ENCODE data around the gene TMEM175.

Gene TMEM175

GRCh38 chr4:931960-932712 lies at the start of gene TMEM175, which contains the start of gene GAK:
TMEM175 (plus strand) TSS chr4:932460; CDS start chr4:947740, 15,280 bp downstream.
GAK (minus strand) TSS chr4:932316; CDS start chr4:932187, 129 bp downstream.
- peak; percentile 55 for DNase-seq

DNA sequence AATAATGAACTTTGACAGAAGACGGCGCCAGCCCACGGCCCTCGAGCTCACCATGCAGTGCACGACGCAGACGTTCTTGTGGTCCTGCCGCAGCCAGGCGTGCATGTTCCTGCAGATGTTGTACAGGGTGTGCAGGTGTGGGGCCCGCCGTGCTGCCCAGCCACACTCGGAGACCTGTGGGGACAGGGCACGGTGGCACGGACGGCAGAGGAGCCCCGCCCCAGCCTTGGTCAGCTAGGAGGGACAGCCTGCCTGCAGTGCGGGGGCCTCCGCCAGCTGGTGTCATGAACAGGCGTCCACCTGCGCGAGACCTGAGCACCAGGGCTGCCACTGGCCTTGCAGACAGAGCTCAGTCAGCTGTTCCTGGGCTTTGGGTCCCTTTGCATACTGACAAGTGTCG lies 49.6 kb upstream of the TMEM175 start:
- no peak for DNase-seq

DNA sequence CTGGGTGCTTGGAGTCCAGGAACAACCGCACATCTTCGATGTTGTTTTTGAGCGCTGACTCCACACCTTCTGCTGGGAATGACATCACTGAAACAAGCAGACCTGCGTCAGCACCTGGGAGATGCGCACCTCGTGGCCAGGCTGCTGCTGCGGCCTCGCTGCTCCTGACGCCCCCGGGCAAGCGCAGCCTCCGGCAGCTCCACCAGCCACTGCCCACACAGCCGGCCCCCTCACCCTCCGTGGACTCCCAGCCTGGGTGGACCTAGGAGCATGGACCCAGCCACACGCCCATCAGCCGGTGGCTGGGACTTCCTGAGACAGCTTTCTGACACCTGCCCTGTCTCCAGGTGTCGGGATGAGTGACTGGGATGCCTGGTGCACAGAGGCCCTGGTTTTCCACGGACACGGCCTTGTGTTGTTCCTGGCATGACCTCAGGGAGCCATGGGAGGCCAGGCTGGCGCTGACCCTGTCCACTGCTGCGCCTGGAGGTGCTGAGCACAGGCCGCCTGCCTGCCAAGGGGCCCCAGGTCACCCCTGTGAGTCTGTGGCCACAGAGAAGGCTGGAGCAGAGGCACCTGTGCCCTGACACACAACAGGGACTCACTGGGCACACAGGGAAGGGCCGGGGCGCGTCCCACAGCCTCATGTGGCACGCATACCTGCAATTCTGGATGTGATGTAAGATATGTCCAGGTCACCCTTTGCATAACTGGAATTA lies 48.7 kb upstream of the TMEM175 start:
- DNase-seq: no peak

DNA sequence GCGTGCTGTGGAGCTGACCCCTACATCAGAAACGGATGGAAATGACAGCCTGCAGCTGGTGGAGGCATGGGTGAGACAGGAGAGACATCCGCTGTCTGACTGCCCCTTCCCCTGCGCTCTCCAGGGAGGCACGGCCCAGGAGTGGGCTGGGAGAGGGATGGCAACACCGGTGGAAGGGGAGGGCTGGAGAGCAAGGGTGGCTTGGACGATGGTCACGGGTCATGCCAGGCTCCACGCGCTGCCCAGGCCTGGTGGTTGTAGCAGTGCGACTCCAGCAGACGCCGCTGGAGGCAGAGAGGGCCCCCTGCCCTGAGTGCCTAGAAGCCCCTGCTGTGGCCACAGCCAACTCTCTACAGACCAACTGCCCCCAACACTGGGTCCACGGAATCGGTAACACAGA lies 48.0 kb upstream of the TMEM175 start:
- no peak for DNase-seq

DNA sequence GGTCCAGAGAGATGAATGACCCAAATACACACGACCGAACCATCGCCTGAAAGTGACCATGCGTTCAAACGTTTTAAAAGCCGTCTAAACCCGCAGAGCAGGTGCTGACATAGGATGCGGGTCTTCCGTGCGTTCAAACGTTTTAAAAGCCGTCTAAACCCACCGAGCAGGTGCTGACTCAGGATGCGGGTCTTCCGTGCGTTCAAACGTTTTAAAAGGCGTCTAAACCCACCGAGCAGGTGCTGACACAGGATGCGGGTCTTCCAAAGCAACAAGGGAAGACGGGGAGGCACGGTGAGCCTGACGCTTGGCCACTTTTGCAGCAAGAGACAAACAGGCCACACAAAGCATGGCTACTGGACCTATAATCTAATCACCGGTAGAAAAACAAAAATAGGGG lies 47.4 kb upstream of the TMEM175 start:
- DNase-seq: no peak

GRCh38 chr4:885353-885752 lies 46.9 kb upstream of the TMEM175 start:
- no peak for DNase-seq

DNA sequence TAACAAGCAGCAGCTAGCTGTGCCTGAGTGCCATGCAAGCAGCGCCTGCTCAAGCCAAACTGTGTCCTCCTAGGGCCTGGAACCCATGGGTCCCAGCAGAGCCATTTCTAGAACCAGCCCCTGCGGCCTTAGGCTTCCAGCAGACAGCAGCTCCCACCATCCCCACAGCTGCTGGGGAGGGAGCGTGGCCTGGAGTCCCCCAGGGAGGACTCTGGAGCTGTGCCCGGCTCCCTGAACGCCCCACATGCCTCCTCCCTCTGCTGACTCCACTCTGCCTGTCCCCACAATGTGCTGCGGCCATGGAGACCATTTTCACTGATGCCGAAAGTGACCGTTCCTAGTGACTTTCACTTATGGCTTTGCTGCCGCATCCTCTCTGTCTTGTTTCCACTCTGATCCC lies 46.0 kb upstream of the TMEM175 start:
- DNase-seq: no peak

GRCh38 chr4:887034-887763 lies 45.1 kb upstream of the TMEM175 start:
- DNase-seq: no peak

- no peak for DNase-seq
These were observed 44.2 kb upstream of the TMEM175 start for GRCh38 chr4:888029-888428.

- DNase-seq: no peak
These were observed 42.7 kb upstream of the TMEM175 start for GRCh38 chr4:889516-889915.

DNA sequence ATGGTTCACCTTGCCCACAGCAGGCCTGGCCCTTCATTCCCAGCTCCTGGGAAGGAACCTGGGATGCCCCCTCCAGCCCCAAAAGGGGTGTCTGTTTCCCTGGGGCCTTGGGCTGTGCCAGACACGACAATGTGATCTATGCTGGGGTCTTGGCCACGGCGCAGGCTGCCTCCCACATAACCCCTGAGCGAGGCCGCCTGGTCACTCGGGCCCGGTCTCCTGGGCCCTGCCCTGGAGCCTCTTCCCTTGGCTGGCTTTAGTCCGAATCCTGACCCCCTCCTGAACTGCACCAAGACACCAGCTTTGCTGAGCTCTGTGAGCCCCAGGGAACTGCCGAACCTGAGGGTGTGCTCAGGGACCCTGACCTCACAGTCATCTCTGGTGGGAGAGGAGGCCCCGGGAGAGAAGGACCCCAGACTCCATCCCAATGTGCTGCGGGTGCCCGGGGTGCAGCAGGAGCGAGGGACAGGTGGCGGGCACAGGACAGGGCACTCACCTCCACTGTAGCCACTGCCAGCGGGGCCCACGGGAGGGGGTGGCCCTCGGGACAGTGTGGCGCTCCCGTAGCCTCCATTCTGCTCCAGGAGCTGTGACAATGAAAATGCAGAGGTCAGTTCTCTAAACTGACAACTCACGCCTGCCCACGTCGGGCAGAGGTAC lies 42.1 kb upstream of the TMEM175 start:
- DNase-seq: no peak

GRCh38 chr4:891747-892146 lies 40.5 kb upstream of the TMEM175 start:
- no peak for DNase-seq

GRCh38 chr4:892780-893179 lies 39.5 kb upstream of the TMEM175 start:
- no peak for DNase-seq

GRCh38 chr4:893276-893994 lies 38.8 kb upstream of the TMEM175 start:
- DNase-seq: no peak

DNA sequence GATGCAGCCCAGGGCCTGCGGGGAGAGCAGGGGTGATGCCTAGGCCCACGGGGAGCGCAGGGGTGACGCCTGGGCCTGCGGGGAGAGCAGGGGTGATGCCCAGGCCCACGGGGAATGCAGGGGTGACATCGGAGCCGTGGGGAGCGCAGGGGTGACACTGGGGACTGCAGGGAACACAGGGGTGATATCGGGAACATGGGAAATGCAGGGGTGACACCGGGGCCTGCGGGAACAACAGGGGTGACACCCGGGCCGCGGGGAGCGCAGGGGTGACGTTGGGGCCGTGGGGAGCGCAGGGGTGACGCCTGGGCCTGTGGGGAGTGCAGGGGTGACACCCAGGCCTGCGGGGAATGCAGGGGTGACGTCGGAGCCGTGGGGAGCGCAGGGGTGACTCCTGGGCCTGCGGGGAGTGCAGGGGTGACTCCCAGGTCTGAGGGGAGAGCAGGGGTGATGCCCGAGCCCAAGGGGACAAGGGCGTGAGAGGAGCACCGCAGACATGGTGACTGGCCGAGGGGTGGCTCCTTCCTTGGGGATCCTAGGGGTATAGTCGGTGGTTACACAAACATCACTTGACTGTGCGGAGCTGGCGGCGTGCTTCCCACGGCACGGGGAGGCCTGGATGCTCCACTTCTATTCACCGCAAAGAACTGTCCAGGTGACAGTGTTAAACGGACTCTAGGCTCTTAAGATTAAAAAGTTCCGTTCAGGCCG lies 38.1 kb upstream of the TMEM175 start:
- no peak for DNase-seq

DNA sequence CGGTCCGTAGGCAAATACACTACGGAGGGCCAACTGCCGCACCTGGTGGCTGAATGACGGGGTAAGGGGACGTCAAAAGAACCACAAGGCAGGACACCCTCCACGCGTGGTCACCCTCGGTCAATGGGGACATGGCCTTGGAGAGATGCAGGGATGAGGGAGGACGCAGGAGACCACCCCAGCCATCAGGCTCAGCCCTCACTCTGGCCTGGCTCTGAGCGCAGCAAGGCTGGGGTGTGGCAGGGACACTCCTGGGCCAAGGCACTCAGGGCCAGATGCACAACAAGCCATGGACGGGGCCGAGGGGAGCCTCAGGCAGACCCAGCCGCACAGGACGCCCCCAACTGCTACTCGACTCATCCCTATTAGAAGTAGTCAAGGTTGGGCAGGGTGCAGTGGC lies 36.7 kb upstream of the TMEM175 start:
- DNase-seq: no peak

DNA sequence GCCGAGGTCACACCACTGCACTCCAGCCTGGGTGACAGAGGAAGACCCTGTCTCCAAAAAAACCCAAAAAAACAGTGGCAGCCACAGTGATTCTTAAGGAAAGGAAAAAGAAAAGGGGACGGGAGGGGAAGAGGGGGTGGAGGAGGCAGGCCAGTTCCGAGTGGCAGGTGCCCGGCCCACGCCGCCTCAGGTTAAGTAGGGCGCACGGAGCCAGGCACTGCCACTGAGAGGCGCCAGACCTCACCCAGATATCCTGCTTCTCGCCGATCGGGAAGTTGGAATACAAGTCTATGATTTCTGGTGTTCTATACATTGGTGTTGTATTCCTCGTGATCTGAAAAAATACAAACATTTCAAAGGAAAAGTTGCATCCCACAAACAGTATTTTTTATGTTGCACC lies 36.0 kb upstream of the TMEM175 start:
- DNase-seq: no peak

GRCh38 chr4:896630-897029 lies 35.6 kb upstream of the TMEM175 start:
- DNase-seq: no peak

DNA sequence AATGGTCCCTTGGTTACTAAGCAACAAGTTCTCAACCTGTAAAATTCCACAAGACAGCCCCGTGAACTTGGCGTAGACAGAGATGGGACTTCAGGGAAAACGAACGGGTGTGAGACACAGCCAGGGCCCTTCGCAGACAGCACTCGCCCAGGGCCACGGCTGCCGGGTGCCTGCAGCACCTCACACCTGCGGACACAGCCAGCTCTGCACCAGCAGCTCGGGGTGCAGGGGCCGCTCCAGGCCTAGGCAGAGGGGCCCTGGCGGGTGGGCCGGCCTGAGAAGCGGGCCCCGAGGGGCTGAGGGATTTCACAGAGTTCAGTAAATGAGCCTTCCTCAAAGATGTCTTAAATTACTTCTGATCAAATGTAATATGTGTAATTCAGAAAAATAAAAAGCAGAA lies 34.1 kb upstream of the TMEM175 start:
- DNase-seq: no peak

DNA sequence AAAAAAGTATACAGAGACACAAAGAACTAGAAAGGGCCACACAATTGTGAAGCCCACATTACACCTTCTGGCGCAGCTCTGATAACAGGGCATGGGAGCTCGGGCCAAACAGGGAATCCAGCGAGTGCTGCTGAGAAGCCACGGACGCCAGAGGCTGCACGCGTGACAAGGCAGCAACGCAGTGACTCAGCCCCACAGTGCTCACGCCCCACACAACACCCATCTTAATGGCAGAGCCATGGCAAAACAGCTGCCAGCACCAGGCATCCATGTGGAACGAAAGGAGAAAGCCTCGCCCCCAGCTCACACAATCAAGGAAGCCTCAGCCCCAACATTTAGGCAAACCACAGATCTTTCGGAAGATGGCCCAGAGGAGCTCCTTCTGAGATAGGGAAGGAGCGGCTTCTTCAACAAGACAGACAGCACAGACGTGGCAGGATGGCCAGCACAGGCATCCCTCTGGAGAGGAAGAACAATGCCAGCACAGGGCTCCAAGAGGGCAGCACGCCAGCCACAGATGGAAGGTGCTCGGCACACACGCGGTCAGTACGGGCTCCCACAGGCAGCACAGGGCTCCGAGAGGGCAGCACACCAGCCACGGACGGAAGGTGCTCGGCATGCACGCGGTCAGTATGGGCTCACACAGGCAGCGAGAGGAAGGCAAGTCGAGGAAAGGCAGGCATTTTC lies 33.2 kb upstream of the TMEM175 start:
- no peak for DNase-seq

GRCh38 chr4:899556-899906 lies 32.7 kb upstream of the TMEM175 start:
- no peak for DNase-seq

Measured in DMS79 treated with DMSO at 0.1 percent for 48 hours (cell line).